Testis (tissue), 3 donors: Measurements from ENCODE around the gene RASAL2. TPM values are rescaled to one million over a fixed set of nuclear protein-coding genes. Genes with fewer than 3 reads are reported as not detected.

Experiments
- DNase-seq: peaks from one replicate; pipeline ENCODE4 v3.0.0-alpha.2; 2019
- H3K27ac ChIP-seq, 2 donors: fragments of 200-600 bp; sonication (generic); one replicate each; pipeline ENCODE4 v1.5.1; 2019
- H3K27me3 ChIP-seq: fragments of 200-600 bp; sonication (generic); one replicate; pipeline ENCODE4 v1.5.1; 2019
- H3K36me3 ChIP-seq: fragments of 200-600 bp; sonication (generic); one replicate; pipeline ENCODE4 v1.5.1; 2017; ENCODE audit warnings: low read depth; ENCODE audit errors: missing control alignments
- H3K4me1 ChIP-seq: fragments of 200-600 bp; sonication (generic); one replicate; pipeline ENCODE4 v1.5.1; 2019
- H3K4me3 ChIP-seq, 2 donors: fragments of 200-600 bp; sonication (generic); one replicate each; pipeline ENCODE4 v1.5.1; 2017 to 2019
- H3K9me3 ChIP-seq: fragments of 200-600 bp; sonication (generic); one replicate; pipeline ENCODE4 v1.5.1; 2017
- CTCF ChIP-seq, 3 experiments: fragments of 450-650 bp in 2 of 3; fragments of 200-600 bp in 1 of 3; sonication (generic) in 1 of 3; IDR thresholded peaks; one replicate each; pipeline ENCODE4 v1.5.1; 2016 to 2019; ENCODE audit warnings: antibody characterized with exemption in 3 of 3, mild to moderate bottlenecking in 2 of 3, moderate library complexity in 1 of 3
- POLR2A ChIP-seq: fragments of 450-650 bp; IDR thresholded peaks from one replicate; pipeline ENCODE4 v1.6.1; 2017; ENCODE audit warnings: antibody characterized with exemption, mild to moderate bottlenecking, moderate library complexity
- WGBS, 2 donors: methylation state at CpG; one replicate each; pipeline ENCODE4 v1.1.5; 2018; 5-methylcytosine and 5-hydroxymethylcytosine counted together
- intact Hi-C: fragments of 100-400 bp; cut with DNase I; formaldehyde crosslinking; loops from one replicate; pipeline ENCODE4 v1.15.1; 2023; ENCODE audit warnings: low total_unique reads
- polyA plus RNA-seq: library from polyadenylated mRNA; stranded (reverse); fragments of 350-450 nt; fragmentation: Illumina TruSeq; extraction: RNeasy Lipid Tissue Mini Kit (QIAGEN cat#74804); gene quantifications from one replicate; pipeline ENCODE4 v1.2.3, GENCODE V29; 2014; ENCODE audit warnings: low read depth, low replicate concordance; ENCODE audit not compliant: insufficient read depth
- total RNA-seq, 2 donors: library from RNA; depleted of rRNA; stranded (reverse); fragments of >200 nt; gene quantifications; one replicate each; pipeline ENCODE4 v1.2.3, GENCODE V29; 2016

RASAL2 gene
- total and polyA plus RNA-seq, 3 donors from 2014 or later = 25.9 to 41.7 (median 39.6) TPM

GRCh38 chr1:178283409-178283808, 189.5 kb downstream of the RASAL2 start:
- no peak for DNase-seq
- intact Hi-C loops = no loop called here
- H3K27me3 ChIP-seq = no peaks in the 10 kb centered on the region
- TF ChIP-seq POLR2A = no peak
- TF ChIP-seq CTCF (IDR thresholded peaks at IDR 0.05) = no peak
- no peaks in the 10 kb centered on the region for H3K4me1 ChIP-seq
- 77 to 79% methylated on average over 5 of the region's 5 CpGs for WGBS, 2 donors
- no peaks in the 10 kb centered on the region for H3K9me3 ChIP-seq
- no peak overlapping the region for H3K4me3 ChIP-seq
- no peaks in the 10 kb centered on the region for H3K36me3 ChIP-seq
- no peak overlapping the region for H3K27ac ChIP-seq

DNA sequence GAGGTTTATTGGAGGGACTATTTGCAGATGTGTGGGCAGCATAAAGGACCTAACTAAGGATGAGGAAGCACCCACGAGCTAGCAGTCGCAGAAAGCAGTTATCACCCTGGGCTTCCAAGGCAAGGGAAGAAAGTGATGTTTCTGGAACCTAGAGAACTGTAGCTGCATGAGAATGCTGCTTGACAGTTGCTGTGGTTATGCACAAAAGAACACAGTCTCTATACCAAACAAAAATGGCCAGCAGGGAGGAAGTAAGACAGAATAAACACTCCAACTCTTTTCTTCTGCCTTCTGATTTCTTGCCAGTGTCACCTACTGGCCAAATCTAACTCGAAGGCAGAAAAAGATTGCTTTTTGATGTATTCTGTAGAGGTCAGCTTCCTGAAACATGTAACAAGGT, 190.2 kb downstream of the RASAL2 start:
- Histone ChIP-seq H3K27ac (no peak overlapping the region), H3K36me3 (no peaks in the 10 kb centered on the region), H3K4me1 (no peaks in the 10 kb centered on the region), H3K27me3 (no peaks in the 10 kb centered on the region), H3K4me3 (no peak overlapping the region), H3K9me3 (no peaks in the 10 kb centered on the region)
- 62 to 63% methylated on average over 3 of the region's 3 CpGs for WGBS, 2 donors
- intact Hi-C loops = no loop called here
- DNase-seq = no peak
- TF ChIP-seq CTCF (IDR thresholded peaks at IDR 0.05) (peak in 1 of 3 experiments; percentile 1), POLR2A (no peak)

- DNase-seq = no peak
- intact Hi-C loops = no loop called here
- H3K36me3 ChIP-seq = no peaks in the 10 kb centered on the region
- WGBS, 2 donors = 94 to 96% methylated on average over 1 of the region's 1 CpG
- TF ChIP-seq CTCF (IDR thresholded peaks at IDR 0.05) (no peak), POLR2A (no peak)
- no peaks in the 10 kb centered on the region for H3K9me3 ChIP-seq
- no peak overlapping the region for H3K4me3 ChIP-seq
- H3K27me3 ChIP-seq = no peaks in the 10 kb centered on the region
- no peak overlapping the region for H3K27ac ChIP-seq
- no peaks in the 10 kb centered on the region for H3K4me1 ChIP-seq
Measured at GRCh38 chr1:178291166-178291565, 197.3 kb downstream of the RASAL2 start.

DNA sequence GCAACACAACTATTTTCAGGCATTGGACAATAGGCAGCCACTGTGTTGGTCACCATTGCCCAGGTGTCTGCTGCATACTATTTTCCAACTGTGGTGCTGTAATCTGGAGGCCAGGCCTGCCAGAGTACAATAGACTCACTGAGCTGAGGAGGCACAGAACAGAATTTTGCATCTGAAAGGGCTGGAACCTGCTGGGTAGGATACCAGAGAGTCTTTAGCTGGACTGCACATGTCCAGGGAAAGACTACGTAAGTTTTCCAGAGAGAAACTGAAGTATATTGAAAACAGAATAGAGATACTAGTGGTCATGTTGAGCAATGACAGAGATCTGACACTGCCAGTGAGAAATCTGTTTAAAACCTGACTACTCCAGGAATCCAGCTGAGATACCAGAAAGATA, 200.8 kb downstream of the RASAL2 start:
- intact Hi-C loops = no loop called here
- H3K4me1 ChIP-seq = no peaks in the 10 kb centered on the region
- H3K27ac ChIP-seq = no peak overlapping the region
- no peak for DNase-seq
- H3K9me3 ChIP-seq = no peaks in the 10 kb centered on the region
- no peak overlapping the region for H3K4me3 ChIP-seq
- TF ChIP-seq CTCF (IDR thresholded peaks at IDR 0.05) (no peak), POLR2A (no peak)
- H3K36me3 ChIP-seq = no peaks in the 10 kb centered on the region
- WGBS, 2 donors = 87 to 100% methylated on average over 1 of the region's 1 CpG
- H3K27me3 ChIP-seq = no peaks in the 10 kb centered on the region

DNA sequence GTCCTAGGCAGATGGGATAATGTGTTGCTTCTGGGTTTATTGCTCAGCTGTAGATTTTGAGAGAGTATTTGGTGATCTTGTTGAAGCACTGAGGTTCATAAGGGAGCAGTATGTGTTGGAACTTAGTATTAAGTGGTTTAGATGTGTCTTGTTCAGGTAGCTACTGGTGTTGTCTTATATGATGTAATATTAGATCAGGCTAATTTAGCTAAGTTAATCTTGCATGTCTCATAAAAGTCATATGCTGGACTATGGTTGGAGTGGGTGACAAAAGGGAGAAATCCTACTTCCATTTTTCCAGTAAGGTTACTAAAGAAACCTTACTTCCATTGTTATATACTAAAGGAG, 206.4 kb downstream of the RASAL2 start:
- intact Hi-C loops = no loop called here
- Histone ChIP-seq H3K27me3 (no peaks in the 10 kb centered on the region), H3K4me1 (no peaks in the 10 kb centered on the region), H3K9me3 (no peaks in the 10 kb centered on the region), H3K4me3 (no peak overlapping the region), H3K27ac (no peak overlapping the region), H3K36me3 (no peaks in the 10 kb centered on the region)
- TF ChIP-seq CTCF (IDR thresholded peaks at IDR 0.05) = no peak
- TF ChIP-seq POLR2A = no peak
- no peak for DNase-seq
